ENCODE measurements around the gene TEAD1. TPM values are rescaled to one million over a fixed set of nuclear protein-coding genes. Genes with fewer than 3 reads are reported as not detected.

The TEAD1 gene
- total RNA-seq, result 100 to 1,000 TPM in 3 of 4 donors, 10 to 100 TPM in 1; 86.9 to 205 (median 151) TPM

DNA sequence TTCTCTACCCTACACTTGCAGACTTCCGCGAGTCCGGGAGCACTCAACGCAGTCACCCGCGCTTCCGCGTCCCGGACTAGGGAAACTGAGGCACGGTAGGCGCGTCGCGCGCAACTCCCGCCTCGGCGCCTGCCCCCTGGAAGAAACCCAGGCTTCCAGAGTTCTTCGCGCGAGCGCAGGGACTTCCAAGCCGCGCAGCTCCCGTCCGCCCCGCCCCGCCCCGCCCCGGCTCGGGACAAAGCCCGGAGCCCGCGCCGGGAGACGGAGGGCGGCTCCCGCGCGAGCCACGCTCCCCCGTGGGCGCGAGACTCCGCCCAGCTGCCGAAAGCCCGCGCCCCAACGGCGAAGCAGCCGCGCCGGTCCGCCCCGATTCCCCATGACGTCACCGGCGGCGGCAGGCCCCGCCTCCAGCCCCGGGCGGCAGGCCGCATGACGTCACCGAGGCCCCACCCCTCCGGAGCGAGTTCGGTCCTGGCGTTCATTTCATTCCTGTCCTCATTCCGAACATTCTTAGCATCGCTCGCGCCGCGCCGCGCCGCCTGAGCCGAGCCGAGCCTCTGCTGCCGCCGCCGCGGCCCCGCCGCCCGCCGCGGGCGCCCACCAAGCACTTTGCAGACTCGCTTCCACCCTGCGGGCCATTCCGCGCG is at the start of gene TEAD1:
TEAD1 (plus strand) TSS at position 498 of the 647 bp plus-strand sequence.
- TF ChIP-seq, protein P1, sequence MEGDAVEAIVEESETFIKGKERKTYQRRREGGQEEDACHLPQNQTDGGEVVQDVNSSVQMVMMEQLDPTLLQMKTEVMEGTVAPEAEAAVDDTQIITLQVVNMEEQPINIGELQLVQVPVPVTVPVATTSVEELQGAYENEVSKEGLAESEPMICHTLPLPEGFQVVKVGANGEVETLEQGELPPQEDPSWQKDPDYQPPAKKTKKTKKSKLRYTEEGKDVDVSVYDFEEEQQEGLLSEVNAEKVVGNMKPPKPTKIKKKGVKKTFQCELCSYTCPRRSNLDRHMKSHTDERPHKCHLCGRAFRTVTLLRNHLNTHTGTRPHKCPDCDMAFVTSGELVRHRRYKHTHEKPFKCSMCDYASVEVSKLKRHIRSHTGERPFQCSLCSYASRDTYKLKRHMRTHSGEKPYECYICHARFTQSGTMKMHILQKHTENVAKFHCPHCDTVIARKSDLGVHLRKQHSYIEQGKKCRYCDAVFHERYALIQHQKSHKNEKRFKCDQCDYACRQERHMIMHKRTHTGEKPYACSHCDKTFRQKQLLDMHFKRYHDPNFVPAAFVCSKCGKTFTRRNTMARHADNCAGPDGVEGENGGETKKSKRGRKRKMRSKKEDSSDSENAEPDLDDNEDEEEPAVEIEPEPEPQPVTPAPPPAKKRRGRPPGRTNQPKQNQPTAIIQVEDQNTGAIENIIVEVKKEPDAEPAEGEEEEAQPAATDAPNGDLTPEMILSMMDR (IDR thresholded peaks at IDR 0.05; ENCODE audit: low read depth), result no peak

DNA sequence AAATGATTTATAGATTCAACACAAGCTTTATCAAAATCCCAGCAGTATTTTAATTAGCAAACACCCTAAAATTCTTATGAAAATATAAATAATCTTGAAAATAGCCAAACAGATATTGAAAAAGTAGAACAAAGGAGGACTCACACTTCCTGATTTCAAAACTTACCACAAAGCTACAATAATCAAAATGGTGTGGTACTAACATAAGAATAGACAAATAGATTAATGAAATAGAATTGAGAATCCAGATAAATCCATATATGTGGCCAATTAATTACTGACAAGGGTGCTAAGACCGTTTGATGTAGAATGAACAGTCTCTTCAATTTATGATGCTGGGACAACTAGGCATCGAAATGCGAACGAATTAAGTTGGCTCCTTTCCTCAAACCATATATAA is 49.6 kb upstream of the TEAD1 start:
- TF ChIP-seq, protein P1 (IDR thresholded peaks at IDR 0.05; ENCODE audit: low read depth), result no peak

- TF ChIP-seq, protein P1 (IDR thresholded peaks at IDR 0.05; ENCODE audit: low read depth), result no peak
Observed at GRCh38 chr11:12625438-12626071, 48.7 kb upstream of the TEAD1 start.

DNA sequence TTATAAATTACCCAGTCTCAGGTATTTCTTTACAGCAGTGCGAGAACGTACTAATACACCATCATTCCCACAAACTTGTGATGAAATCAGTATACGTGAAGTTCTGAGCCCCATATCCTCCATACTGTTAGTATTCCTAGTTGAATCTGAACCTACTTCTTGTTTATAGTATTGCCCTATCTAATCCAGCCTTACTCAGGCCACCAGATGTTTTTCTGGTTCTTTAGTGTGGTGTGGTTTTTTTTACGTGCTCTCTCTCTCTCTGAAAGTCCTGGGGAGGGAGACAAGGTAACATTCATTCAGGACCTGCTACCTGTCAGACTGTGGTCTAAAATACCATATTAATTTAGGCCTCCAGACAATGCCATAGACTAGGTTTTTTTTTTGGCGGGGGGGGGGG is 47.6 kb upstream of the TEAD1 start:
- TF ChIP-seq, protein P1 (IDR thresholded peaks at IDR 0.05; ENCODE audit: low read depth), result no peak

DNA sequence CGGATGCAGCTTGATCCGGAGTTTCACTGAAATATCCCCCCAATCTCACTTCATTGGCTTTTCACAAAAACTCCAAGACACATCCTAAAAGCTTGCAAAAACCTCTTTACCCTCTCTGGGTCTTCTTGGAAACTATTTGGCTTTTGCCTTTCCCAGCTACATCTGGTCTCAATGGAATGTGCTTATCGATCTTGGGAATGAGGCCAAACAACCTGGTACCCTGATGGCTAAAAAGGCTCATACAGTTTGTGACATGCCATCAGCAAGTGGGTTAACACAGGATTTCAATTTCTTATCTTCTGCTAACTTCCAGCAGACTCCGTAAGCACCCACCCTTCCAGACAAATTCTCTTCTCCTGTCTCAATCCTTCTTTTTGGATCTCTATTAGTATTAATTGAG is 45.9 kb upstream of the TEAD1 start:
- TF ChIP-seq, protein P1 (IDR thresholded peaks at IDR 0.05; ENCODE audit: low read depth), result no peak

- TF ChIP-seq, protein P1 (IDR thresholded peaks at IDR 0.05; ENCODE audit: low read depth), result no peak
Observed at GRCh38 chr11:12629601-12630313, 44.5 kb upstream of the TEAD1 start.

DNA sequence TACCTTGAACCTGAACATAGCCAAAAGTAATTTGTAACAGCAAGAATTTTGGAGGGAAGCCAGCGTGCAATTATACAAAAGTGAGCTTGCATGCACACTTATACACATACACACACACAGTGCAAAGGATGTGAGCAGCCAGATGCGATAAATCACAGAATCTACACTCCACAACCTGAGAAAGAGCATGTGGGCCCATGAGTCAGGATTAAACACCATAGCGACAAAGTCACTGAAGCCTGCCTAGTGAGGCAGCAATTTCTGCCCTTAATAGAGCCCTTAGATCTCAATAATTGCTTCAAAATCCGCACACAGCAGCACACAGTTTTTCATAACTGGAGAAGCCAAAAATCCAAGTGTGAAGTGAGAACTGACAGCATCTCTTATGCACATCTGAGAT is 42.6 kb upstream of the TEAD1 start:
- TF ChIP-seq, protein P1 (IDR thresholded peaks at IDR 0.05; ENCODE audit: low read depth), result no peak
